GM23338 (cell line): ENCODE data around the gene ITIH2.
"Not testable (repeated sequence)": the region's sequence is repeated elsewhere in the genome, so short reads cannot be mapped to it uniquely, and the experiment has no call there.

Source experiments
- CREB1 ChIP-seq: fragments of 250-450 bp; sonication (Bioruptor Pico); IDR thresholded peaks from 2 replicates; pipeline ENCODE4 v1.5.0; 2020; ENCODE audit warnings: low read depth, mild to moderate bottlenecking, moderate library complexity
- TF ChIP-seq, protein P1 (sequence below), 2 experiments: fragments of 200-600 bp in 1 of 2; sonication (generic) in 1 of 2; conservative IDR thresholded peaks; 2 replicates each; pipeline versions ENCODE4 v1.5.1 to v1.6.1; 2016 to 2017; ENCODE audit warnings: antibody characterized with exemption in 2 of 2, low read depth in 2 of 2, mild to moderate bottlenecking in 2 of 2, moderate library complexity in 1 of 2

- TF ChIP-seq, protein P1, sequence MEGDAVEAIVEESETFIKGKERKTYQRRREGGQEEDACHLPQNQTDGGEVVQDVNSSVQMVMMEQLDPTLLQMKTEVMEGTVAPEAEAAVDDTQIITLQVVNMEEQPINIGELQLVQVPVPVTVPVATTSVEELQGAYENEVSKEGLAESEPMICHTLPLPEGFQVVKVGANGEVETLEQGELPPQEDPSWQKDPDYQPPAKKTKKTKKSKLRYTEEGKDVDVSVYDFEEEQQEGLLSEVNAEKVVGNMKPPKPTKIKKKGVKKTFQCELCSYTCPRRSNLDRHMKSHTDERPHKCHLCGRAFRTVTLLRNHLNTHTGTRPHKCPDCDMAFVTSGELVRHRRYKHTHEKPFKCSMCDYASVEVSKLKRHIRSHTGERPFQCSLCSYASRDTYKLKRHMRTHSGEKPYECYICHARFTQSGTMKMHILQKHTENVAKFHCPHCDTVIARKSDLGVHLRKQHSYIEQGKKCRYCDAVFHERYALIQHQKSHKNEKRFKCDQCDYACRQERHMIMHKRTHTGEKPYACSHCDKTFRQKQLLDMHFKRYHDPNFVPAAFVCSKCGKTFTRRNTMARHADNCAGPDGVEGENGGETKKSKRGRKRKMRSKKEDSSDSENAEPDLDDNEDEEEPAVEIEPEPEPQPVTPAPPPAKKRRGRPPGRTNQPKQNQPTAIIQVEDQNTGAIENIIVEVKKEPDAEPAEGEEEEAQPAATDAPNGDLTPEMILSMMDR (conservative IDR thresholded peaks at IDR 0.05; ENCODE audit: low read depth in 2 of 2): not testable (repeated sequence)
- not testable (repeated sequence) for TF ChIP-seq CREB1 (CRISPR knock-in tag)
Measured at GRCh38 chr10:7711075-7711474, 8.0 kb downstream of the ITIH2 start.
